Hypothalamus (tissue), 51 donors: Measurements from ENCODE around the gene HOXD11.

Experiments
- DNase-seq, 51 donors: peaks; one replicate each; lab custom pipeline; 2025; lab: John Stamatoyannopoulos, UW

The HOXD11 gene

DNA sequence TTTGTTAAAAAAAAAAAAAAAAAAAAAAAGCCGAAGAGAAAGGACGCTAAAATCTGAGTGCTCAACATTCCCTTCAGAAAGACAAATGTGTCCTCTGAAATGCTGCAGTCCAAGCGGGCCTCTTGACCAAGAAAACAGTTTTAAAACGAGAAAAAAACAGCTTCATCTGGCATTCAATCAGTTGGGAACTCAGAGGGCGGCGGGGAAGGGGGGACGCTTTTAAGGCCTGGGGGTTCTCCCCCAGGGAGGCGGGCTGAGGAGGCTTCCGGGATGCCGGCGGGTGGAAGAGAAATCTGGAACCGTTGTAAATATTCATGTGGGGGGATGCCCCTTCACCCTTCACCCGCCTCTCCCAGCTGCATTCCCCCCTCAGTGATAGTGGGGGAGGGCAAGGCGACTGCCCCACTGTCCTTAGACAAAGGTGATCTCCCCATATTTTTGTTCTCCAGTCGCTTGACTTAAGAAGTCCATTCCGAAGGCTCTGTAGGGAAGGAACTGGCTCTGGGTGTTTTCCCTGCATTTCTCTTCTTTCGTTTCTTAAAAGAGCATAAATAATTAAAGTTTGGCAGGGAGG is 3.3 kb upstream of the HOXD11 start:
- DNase-seq = no peak

- DNase-seq = no peak
These were observed 2.6 kb upstream of the HOXD11 start for GRCh38 chr2:176104316-176105077.

GRCh38 chr2:176105078-176105729 is 1.9 kb upstream of the HOXD11 start:
- no peak for DNase-seq

- no peak for DNase-seq
These were observed 1.1 kb upstream of the HOXD11 start for GRCh38 chr2:176105730-176106580.

GRCh38 chr2:176107731-176108181 is 676 bp downstream of the HOXD11 start:
- DNase-seq = no peak

- DNase-seq = no peak
These were observed 2.3 kb downstream of the HOXD11 start for GRCh38 chr2:176109192-176109901.

DNA sequence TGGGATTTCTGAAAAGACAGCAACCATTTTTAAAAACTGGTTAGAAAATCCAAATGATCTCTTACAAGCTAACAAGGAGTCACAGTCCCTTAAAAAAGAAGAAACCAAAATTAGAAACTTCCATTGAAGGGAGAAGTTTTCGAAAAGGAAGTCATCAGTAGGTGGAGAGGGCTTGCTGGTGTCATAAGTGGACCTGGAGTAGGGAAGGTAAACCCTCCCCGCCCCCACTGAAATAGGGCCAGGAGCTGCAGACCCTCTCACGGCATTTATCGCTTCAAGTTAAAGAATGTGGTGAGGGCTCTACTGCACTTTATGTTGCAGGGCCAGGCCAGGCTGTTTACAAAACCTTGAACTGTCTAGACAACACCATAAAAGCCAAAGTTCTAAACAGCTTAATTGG is 2.9 kb downstream of the HOXD11 start:
- DNase-seq = no peak

DNA sequence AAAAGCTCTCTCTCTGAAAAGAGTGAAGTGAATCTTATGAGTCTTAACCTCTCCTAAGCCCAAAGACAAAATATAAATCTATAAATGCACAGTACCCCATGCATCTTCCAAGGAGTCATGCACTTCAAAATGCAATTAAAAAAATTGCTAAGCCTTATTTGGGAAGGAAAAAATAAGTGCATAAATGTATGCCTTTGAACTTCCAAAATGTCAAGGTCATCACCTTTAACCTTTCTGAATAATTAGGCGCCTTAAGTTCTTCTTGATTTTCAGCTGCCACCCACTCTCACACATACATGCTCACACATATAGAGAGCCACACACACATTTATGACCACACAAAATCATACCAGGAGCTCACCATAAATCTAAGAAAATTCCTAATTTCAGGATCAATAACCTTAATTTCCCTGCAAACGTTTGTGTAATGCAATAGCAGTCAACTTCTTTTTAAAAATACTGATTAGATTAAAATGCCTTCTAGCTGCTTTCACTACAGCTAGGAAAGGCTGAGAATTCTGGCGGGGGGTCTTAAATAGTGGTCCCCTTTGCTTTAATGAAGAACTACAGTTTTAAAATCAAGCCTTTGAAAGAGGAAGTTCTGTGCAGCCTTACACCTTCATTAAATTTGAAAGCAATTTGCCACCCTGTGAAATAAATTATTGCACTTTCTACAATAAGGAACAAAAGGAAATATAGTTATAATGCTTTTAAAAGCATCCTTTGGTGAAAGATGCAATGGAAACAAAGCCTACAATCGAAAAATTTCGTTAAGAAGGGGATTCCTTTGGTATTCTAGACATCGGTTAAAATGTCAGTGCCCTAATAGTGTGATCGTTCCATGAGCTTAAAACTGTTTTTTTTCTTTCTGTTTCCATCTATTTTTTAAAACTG is 3.6 kb downstream of the HOXD11 start:
- DNase-seq = no peak

GRCh38 chr2:176111309-176111663 is 4.2 kb downstream of the HOXD11 start:
- no peak for DNase-seq

DNA sequence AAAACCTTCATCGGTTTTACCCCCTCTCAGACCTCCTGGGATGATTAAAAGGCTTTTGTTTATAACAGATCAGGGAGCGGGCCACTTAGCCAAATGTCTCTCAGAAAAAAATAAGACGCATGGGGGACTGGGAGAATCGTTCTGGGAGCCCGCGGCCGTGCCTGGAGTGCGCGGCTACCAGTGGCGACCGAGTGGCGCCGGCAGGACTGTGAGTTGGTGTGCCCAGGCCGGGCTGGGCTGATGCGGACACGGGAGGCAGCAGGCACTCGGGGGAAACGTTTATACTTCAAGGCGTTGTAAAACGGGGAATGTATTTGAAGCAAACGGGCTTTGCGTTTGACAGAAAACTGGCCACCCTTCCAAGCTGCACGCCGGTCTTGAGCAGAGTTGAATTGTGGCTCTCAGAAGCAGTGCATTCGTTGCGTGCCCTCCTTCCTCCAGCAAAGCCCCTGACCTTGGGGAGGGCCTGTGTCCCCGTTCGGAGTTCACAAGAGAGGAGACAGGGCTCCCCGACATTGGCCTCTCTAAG is 4.8 kb downstream of the HOXD11 start:
- DNase-seq = no peak

GRCh38 chr2:176112375-176113302 is 5.6 kb downstream of the HOXD11 start:
- no peak for DNase-seq

- DNase-seq = no peak
These were observed 7.2 kb downstream of the HOXD11 start for GRCh38 chr2:176114120-176114929.

GRCh38 chr2:176114930-176115625 is 8.0 kb downstream of the HOXD11 start:
- no peak for DNase-seq

- no peak for DNase-seq
These were observed 9.1 kb downstream of the HOXD11 start, which contains the start of gene HOXD10 for GRCh38 chr2:176115883-176116813. Gene HOXD10 (plus strand): TSS chr2:176116778. CDS start chr2:176116834, 56 bp downstream.

- no peak for DNase-seq
These were observed 10.2 kb downstream of the HOXD11 start for GRCh38 chr2:176117162-176117822.
